Effector CD8-positive, alpha-beta T cell (primary cell): Measurements from ENCODE around the gene SSTR4.

ENCODE experiments used
- DNase-seq: peaks from one replicate; lab custom pipeline; 2025; lab: John Stamatoyannopoulos, UW

The SSTR4 gene

DNA sequence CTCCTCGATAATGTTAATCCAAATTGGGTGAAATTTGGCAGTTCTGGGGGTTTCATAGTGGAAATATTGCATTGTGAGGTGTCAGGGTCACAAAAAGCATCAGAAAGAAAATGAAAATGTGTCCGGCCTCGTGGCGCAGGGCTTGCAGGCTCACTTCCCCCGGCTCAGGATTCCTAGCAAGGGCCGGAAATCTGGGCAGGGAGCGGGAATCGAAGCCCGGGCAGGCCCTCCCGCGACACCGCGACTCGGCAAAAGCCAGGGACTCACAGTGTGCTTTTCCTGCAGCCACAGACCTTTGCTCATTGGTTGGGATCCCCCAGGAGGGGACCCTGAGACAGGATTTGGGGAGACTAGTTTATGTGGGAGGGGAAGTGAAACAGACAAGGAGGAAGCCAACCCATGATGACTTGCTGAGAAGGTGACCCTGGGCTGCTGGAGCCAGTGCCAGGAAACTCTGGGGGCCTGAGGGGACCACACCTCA is 51.9 kb downstream of the SSTR4 start:
- no peak for DNase-seq

DNA sequence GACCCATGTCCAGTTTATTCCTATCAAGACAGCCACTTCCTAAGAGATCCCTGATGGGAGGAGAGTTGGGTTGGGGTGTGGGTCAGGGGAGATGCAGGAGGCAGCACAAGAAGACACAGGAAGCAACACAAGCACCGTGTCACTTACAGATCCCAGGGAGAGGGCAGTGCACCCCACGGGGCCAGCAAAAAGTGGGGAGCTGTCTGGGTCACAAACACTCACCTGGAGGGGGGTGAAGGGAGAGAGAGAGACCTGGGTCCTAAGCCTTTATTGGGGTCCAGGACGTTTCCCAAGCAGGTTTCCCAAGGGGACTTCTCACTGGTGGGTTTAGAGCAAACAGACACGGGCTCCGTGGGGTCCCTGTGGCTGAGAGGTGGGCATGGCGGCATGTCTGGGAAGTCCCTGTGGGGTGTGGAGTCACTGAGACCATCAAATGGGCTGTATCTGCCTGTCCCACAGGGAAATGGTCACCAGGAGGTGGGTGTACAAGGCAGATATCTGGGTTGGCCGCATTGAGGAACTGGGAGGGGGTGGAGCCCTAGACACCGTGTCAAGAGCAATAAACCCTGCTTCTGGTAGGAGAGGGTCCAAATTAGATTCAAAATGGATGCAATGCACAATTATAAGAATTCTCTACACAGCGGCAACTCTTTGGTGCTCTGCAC is 52.6 kb downstream of the SSTR4 start:
- no peak for DNase-seq
